Mesothelial cell of epicardium (in vitro differentiated cells): ENCODE measurements around the gene ZNF569. TPM values are rescaled to one million over a fixed set of nuclear protein-coding genes. Genes with fewer than 3 reads are reported as not detected.
"Not testable (repeated sequence)": the region's sequence is repeated elsewhere in the genome, so short reads cannot be mapped to it uniquely, and the experiment has no call there.

Source experiments
- DNase-seq, 2 experiments: peaks; one replicate each; pipeline ENCODE4 v3.0.0; 2021; ENCODE audit warnings: low spot score in 2 of 2; ENCODE audit not compliant: unreplicated experiment in 2 of 2
- H3K27ac Mint-ChIP-seq: 2 replicates; pipeline ENCODE4 v1.8.0; 2021; ENCODE audit warnings: mixed read lengths
- H3K27me3 Mint-ChIP-seq: 2 replicates; pipeline ENCODE4 v1.8.0; 2021; ENCODE audit warnings: low read depth, mixed read lengths
- H3K36me3 Mint-ChIP-seq: 2 replicates; pipeline ENCODE4 v1.8.0; 2021; ENCODE audit warnings: mixed read lengths
- H3K4me1 Mint-ChIP-seq: 2 replicates; pipeline ENCODE4 v1.8.0; 2021; ENCODE audit warnings: mixed read lengths
- H3K4me3 Mint-ChIP-seq: 2 replicates; pipeline ENCODE4 v1.8.0; 2021; ENCODE audit warnings: mild to moderate bottlenecking, moderate library complexity, mixed read lengths
- H3K9me3 Mint-ChIP-seq: 2 replicates; pipeline ENCODE4 v1.8.0; 2021; ENCODE audit warnings: mixed read lengths
- CTCF ChIP-seq: fragments of 200-600 bp; sonication (generic); IDR thresholded peaks from one replicate; pipeline ENCODE4 v1.5.0; 2021; ENCODE audit warnings: antibody characterized with exemption; ENCODE audit not compliant: unreplicated experiment
- total RNA-seq: library from RNA; stranded (reverse); gene quantifications from 3 replicates; pipeline ENCODE4 v1.2.1, GENCODE V29; 2021

Gene ZNF569
- total RNA-seq, 1 donor from 2014 or later: 5.8 TPM

DNA sequence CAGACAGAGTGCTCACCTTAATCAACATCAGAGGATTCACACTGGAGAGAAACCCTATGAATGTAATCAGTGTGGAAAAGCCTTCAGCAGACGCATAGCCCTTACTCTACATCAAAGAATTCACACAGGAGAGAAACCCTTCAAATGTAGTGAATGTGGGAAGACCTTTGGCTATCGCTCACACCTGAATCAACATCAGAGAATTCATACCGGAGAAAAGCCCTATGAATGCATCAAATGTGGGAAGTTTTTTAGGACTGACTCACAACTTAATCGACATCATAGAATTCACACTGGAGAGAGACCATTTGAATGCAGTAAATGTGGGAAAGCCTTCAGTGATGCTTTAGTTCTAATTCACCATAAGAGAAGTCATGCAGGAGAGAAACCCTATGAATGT, 78.0 kb downstream of the ZNF569 start:
- no peak for DNase-seq
- H3K27me3 Mint-ChIP-seq: no peaks in the 10 kb centered on the region
- H3K4me1 Mint-ChIP-seq: no peaks in the 10 kb centered on the region
- peaks cover 72% of the 10 kb centered on the region for H3K36me3 Mint-ChIP-seq
- no peak for TF ChIP-seq CTCF
- H3K4me3 Mint-ChIP-seq: no peak overlapping the region
- H3K27ac Mint-ChIP-seq: no peak overlapping the region
- peaks cover 66% of the 10 kb centered on the region for H3K9me3 Mint-ChIP-seq

GRCh38 chr19:37370880-37371661, 96.2 kb downstream of the ZNF569 start, which contains the start of gene ZNF527:
Gene ZNF527 (plus strand): TSS chr19:37371099. CDS start chr19:37374199, 3,100 bp downstream.
- DNase-seq: peak; percentile 89 to 96
- H3K27ac Mint-ChIP-seq: peak within 1 kb of the TSS; percentile 94
- peaks cover 9% of the 10 kb centered on the region for H3K4me1 Mint-ChIP-seq
- H3K4me3 Mint-ChIP-seq: peak within 1 kb of the TSS; percentile 96
- peaks cover 8% of the 10 kb centered on the region for H3K36me3 Mint-ChIP-seq
- H3K9me3 Mint-ChIP-seq: peaks cover 8% of the 10 kb centered on the region
- no peak for TF ChIP-seq CTCF
- H3K27me3 Mint-ChIP-seq: no peaks in the 10 kb centered on the region

- Mint-ChIP-seq H3K4me3 (peak overlapping the region; percentile 96), H3K9me3 (peaks cover 13% of the 10 kb centered on the region), H3K36me3 (peaks cover 13% of the 10 kb centered on the region), H3K27ac (peak overlapping the region; percentile 94)
- not testable (repeated sequence) for H3K27me3 Mint-ChIP-seq, H3K4me1 Mint-ChIP-seq, DNase-seq
These were observed 96.8 kb downstream of the ZNF569 start for GRCh38 chr19:37370386-37370879.

DNA sequence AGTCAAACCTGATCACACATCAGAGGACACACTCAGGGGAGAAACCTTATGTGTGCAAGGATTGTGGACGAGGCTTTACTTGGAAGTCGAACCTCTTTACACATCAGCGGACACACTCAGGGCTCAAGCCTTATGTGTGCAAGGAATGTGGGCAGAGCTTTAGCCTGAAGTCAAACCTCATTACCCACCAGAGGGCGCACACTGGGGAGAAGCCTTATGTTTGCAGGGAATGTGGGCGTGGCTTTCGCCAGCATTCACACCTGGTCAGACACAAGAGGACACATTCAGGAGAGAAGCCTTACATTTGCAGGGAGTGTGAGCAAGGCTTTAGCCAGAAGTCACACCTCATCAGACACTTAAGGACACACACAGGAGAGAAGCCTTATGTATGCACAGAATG, 104.5 kb downstream of the ZNF569 start:
- no peak for TF ChIP-seq CTCF
- H3K9me3 Mint-ChIP-seq: peaks cover 42% of the 10 kb centered on the region
- H3K4me1 Mint-ChIP-seq: no peaks in the 10 kb centered on the region
- DNase-seq: no peak
- H3K4me3 Mint-ChIP-seq: no peak overlapping the region
- no peak overlapping the region for H3K27ac Mint-ChIP-seq
- H3K27me3 Mint-ChIP-seq: no peaks in the 10 kb centered on the region
- peaks cover 65% of the 10 kb centered on the region for H3K36me3 Mint-ChIP-seq

GRCh38 chr19:37361994-37362393, 105.2 kb downstream of the ZNF569 start:
- DNase-seq: no peak
- Mint-ChIP-seq H3K27ac (no peak overlapping the region), H3K36me3 (peaks cover 73% of the 10 kb centered on the region), H3K27me3 (no peaks in the 10 kb centered on the region), H3K9me3 (peaks cover 50% of the 10 kb centered on the region), H3K4me1 (no peaks in the 10 kb centered on the region), H3K4me3 (no peak overlapping the region)
- TF ChIP-seq CTCF: no peak

Other genes with a start within 250 kb of the ZNF569 start
- gene ZNF383, start 249.2 kb downstream of the ZNF569 start, total RNA-seq: 11.0 to 11.4 TPM (median 11.0 TPM) in 3 replicates
- gene ZNF527, start 96.3 kb downstream of the ZNF569 start, total RNA-seq: 8.5 to 9.4 TPM (median 8.6 TPM) in 3 replicates
- gene ZNF570, start 1.9 kb upstream of the ZNF569 start, total RNA-seq: 7.3 to 7.9 TPM (median 7.6 TPM) in 3 replicates
- 29.7 to 32.1 TPM (median 30.4 TPM) in 3 replicates for gene ZNF793, start 39.5 kb upstream of the ZNF569 start, total RNA-seq
- 6.8 to 9.1 TPM (median 6.8 TPM) in 3 replicates for gene ZNF571, start 127.3 kb upstream of the ZNF569 start, total RNA-seq
- 0.98 to 1.3 TPM (median 1.2 TPM) in 3 replicates for gene ZNF540, start 127.4 kb upstream of the ZNF569 start, total RNA-seq
- gene ZFP30, start 188.0 kb upstream of the ZNF569 start, total RNA-seq: 23.4 to 27.7 TPM (median 23.6 TPM) in 3 replicates